ENCODE measurements around the gene GRM4. TPM values are rescaled to one million over a fixed set of nuclear protein-coding genes. Genes with fewer than 3 reads are reported as not detected.

Gene GRM4
- total and polyA plus RNA-seq, 9 of the 15 experiments (the other 6 are each of a cell fraction or from before 2014, with no cell fraction given): 0.18 TPM; not detected in 8

DNA sequence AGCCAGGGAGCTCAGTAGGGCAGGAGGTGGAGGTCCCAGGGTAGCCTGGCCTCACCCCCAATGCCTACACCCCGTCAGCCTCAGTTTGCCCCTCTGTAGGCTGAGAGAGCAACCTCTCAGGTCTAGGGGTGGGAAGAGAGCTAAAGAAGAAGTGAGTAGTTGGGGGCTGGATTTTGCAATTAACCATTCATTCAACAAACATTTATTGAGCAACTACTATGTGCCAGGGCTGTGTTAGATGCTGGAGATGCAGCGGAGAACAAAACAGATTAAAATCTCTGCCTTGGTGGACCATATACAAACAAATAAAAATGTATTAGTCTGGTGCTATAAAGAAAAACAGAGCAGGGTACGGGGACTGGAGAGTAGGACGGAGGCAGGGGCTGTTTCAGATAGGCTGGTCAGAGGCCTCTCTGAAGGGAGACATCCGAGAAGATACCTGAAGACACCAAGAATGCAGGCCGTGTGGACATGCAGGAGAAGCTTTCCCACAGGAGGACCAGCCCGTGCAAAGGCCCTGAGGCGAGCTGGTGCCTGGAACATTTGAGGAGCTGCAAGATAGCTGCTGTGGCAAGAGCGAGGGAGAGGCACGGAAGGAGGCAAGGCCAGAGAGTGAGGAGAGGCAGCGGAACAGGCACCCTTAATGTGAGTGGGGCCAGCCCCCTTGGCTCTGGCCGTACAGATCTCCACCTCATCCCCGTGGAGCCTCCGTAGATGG, 60.3 kb downstream of the GRM4 start:
- no peak for TF ChIP-seq CBX3 (IDR thresholded peaks at IDR 0.05; ENCODE audit: borderline replicate concordance in 1 of 2, low read length in 2 of 2)
- TF ChIP-seq, protein P1, sequence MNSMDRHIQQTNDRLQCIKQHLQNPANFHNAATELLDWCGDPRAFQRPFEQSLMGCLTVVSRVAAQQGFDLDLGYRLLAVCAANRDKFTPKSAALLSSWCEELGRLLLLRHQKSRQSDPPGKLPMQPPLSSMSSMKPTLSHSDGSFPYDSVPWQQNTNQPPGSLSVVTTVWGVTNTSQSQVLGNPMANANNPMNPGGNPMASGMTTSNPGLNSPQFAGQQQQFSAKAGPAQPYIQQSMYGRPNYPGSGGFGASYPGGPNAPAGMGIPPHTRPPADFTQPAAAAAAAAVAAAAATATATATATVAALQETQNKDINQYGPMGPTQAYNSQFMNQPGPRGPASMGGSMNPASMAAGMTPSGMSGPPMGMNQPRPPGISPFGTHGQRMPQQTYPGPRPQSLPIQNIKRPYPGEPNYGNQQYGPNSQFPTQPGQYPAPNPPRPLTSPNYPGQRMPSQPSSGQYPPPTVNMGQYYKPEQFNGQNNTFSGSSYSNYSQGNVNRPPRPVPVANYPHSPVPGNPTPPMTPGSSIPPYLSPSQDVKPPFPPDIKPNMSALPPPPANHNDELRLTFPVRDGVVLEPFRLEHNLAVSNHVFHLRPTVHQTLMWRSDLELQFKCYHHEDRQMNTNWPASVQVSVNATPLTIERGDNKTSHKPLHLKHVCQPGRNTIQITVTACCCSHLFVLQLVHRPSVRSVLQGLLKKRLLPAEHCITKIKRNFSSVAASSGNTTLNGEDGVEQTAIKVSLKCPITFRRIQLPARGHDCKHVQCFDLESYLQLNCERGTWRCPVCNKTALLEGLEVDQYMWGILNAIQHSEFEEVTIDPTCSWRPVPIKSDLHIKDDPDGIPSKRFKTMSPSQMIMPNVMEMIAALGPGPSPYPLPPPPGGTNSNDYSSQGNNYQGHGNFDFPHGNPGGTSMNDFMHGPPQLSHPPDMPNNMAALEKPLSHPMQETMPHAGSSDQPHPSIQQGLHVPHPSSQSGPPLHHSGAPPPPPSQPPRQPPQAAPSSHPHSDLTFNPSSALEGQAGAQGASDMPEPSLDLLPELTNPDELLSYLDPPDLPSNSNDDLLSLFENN (IDR thresholded peaks at IDR 0.05; ENCODE audit: low read depth in 2 of 2, low read length in 2 of 2): no peak
- TF ChIP-seq GTF2A2 (tag; IDR thresholded peaks at IDR 0.05): no peak
- TF ChIP-seq HDAC8 (tag; IDR thresholded peaks at IDR 0.05): no peak
- no peak for TF ChIP-seq DPF2 (IDR thresholded peaks at IDR 0.05)
- no peak for TF ChIP-seq SAFB (IDR thresholded peaks at IDR 0.05; ENCODE audit: borderline replicate concordance, low read depth, low read length)
- TF ChIP-seq BRD4 (IDR thresholded peaks at IDR 0.05): no peak
- TF ChIP-seq ZNF316 (IDR thresholded peaks at IDR 0.05): no peak
- no peak for TF ChIP-seq EZH2 (IDR thresholded peaks at IDR 0.05; ENCODE audit: borderline replicate concordance, low read depth, low read length)
- no peak for TF ChIP-seq ELF4 (CRISPR knock-in tag; IDR thresholded peaks at IDR 0.05)
- no peak for TF ChIP-seq PHTF2 (CRISPR knock-in tag; IDR thresholded peaks at IDR 0.05)
- TF ChIP-seq ZNF232 (CRISPR knock-in tag; IDR thresholded peaks at IDR 0.05): no peak
- TF ChIP-seq SPI1 (IDR thresholded peaks at IDR 0.05; ENCODE audit: borderline replicate concordance, low read depth, low read length): no peak
- TF ChIP-seq POLR2H (tag; IDR thresholded peaks at IDR 0.05; ENCODE audit: low read depth): no peak
- no peak; the same call in 2 of the 3 replicates for ATAC-seq
- H2AFZ ChIP-seq (ENCODE audit: low read depth, low read length): no peak overlapping the region
- CTCF ChIA-PET (ENCODE audit: low intra/inter-chr PET ratio): no interaction called here
- no peak overlapping the region for H3K4me2 ChIP-seq (ENCODE audit: insufficient read depth, low read length)
- H4K20me1 ChIP-seq (replicated peaks; ENCODE audit: control insufficient read depth, insufficient read depth, low read length): peaks cover 42% of the 10 kb centered on the region
- no peak for DNase-seq (ENCODE audit: extremely low read depth in 1 of 4, low spot score in 3 of 4)
- in situ Hi-C loops (cut with MboI) (no loop called here), intact Hi-C loops (cut with micrococcal nuclease) (no loop called here)
- peak overlapping the region in 1 of 2 experiments; percentile 61; a peak in 1 of 4 replicates for H3K9ac ChIP-seq (ENCODE audit: insufficient read depth in 1 of 2, low read depth in 2 of 2, low read length in 2 of 2)
- 2% methylated on average over 14 of the region's 14 CpGs for WGBS (ENCODE audit: insufficient coverage, low coverage, missing lambda C conversion rate)
- H3K79me2 ChIP-seq (ENCODE audit: control insufficient read depth, insufficient read depth, low read length): no peaks in the 10 kb centered on the region
- H3K4me1 ChIP-seq (replicated peaks in 1 of 2; ENCODE audit: control insufficient read depth in 2 of 2, insufficient read depth in 2 of 2, low read length in 2 of 2): peaks cover 0 to 3% of the 10 kb centered on the region in 2 experiments; a peak in 1 of 5 replicates
- no peak overlapping the region for H3K4me3 ChIP-seq
- no peak for FAIRE-seq
- no peaks in the 10 kb centered on the region for H3K9me3 ChIP-seq (replicated peaks; ENCODE audit: control insufficient read depth, insufficient read depth, low read depth, low read length)
- no peaks in the 10 kb centered on the region for H3K36me3 ChIP-seq (ENCODE audit: control insufficient read depth, insufficient read depth, low read length)
- no peak overlapping the region for H3K27ac ChIP-seq (ENCODE audit: extremely low read depth, low read depth, low read length)
- H3K27me3 ChIP-seq (ENCODE audit: control insufficient read depth in 2 of 2, insufficient read depth in 2 of 2, low read length in 2 of 2): peaks cover 18 to 78% of the 10 kb centered on the region in 2 experiments; a peak in 4 of 5 replicates
- H3K9me1 ChIP-seq (ENCODE audit: control insufficient read depth, insufficient read depth, low read length): no peaks in the 10 kb centered on the region
- POLR2A ChIA-PET: interaction anchor here (1.0 to 1.3 kb wide), 2 partner anchors 9 to 14 kb away, joined by 5 to 6 read pairs; no protein-coding TSS in a partner anchor
- BruUV-seq (replicated peaks): no TSS peak
